ENCODE measurements around the gene OVCH2. TPM values are rescaled to one million over a fixed set of nuclear protein-coding genes. Genes with fewer than 3 reads are reported as not detected.
"Not testable (repeated sequence)": the region's sequence is repeated elsewhere in the genome, so short reads cannot be mapped to it uniquely, and the experiment has no call there.

Gene OVCH2
- total RNA-seq, 4 donors from 2014 or later: not detected

GRCh38 chr11:7666292-7666866 is 39.9 kb downstream of the OVCH2 start:
- Histone ChIP-seq H3K27ac (no peak overlapping the region), H3K27me3 (no peaks in the 10 kb centered on the region), H3K4me1 (peaks cover 11 to 12% of the 10 kb centered on the region in 2 donors), H3K36me3 (peaks cover 0 to 5% of the 10 kb centered on the region in 2 donors), H3K9me3 (no peaks in the 10 kb centered on the region), H3K4me3 (replicated peaks in 1 of 3) (no peak overlapping the region)
- TF ChIP-seq CTCF (IDR thresholded peaks at IDR 0.05) (no peak), POLR2A (IDR thresholded peaks at IDR 0.05) (no peak)
- 86 to 88% methylated on average over 7 of the region's 7 CpGs for WGBS, 2 donors
- intact Hi-C loops (cut with DNase I): loop anchor here (5.0 kb wide), 1 partner anchor 94 kb away; no protein-coding TSS in a partner anchor
- DNase-seq: no peak

- Histone ChIP-seq H3K27me3 (no peaks in the 10 kb centered on the region), H3K4me3 (replicated peaks in 1 of 3) (no peak overlapping the region), H3K9me3 (no peaks in the 10 kb centered on the region), H3K27ac (peak overlapping the region in 1 of 3 donors; percentile 61), H3K4me1 (peaks cover 6% of the 10 kb centered on the region in 2 donors), H3K36me3 (peaks cover 0 to 5% of the 10 kb centered on the region in 2 donors)
- TF ChIP-seq CTCF (IDR thresholded peaks at IDR 0.05) (peak; percentile 68 to 94 (median 84)), POLR2A (IDR thresholded peaks at IDR 0.05) (no peak)
- intact Hi-C loops (cut with DNase I): loop anchor here (5.0 kb wide), 1 partner anchor 93 kb away; no protein-coding TSS in a partner anchor
- DNase-seq: peak; percentile 84 to 87
- WGBS, 2 donors: 56 to 57% methylated on average over 19 to 20 of the region's 20 CpGs
Observed at GRCh38 chr11:7665473-7666291, 40.6 kb downstream of the OVCH2 start.

GRCh38 chr11:7664867-7665266 is 41.4 kb downstream of the OVCH2 start:
- no peak for TF ChIP-seq POLR2A (IDR thresholded peaks at IDR 0.05)
- TF ChIP-seq CTCF (IDR thresholded peaks at IDR 0.05): no peak
- intact Hi-C loops (cut with DNase I): loop anchor here (5.0 kb wide), 1 partner anchor 93 kb away; no protein-coding TSS in a partner anchor
- 74 to 76% methylated on average over 5 to 6 of the region's 6 CpGs for WGBS, 2 donors
- Histone ChIP-seq H3K36me3 (peaks cover 0 to 5% of the 10 kb centered on the region in 2 donors), H3K4me3 (replicated peaks in 1 of 3) (no peak overlapping the region), H3K27me3 (no peaks in the 10 kb centered on the region), H3K27ac (peak overlapping the region in 1 of 3 donors; percentile 61), H3K4me1 (peaks cover 6% of the 10 kb centered on the region in 2 donors), H3K9me3 (no peaks in the 10 kb centered on the region)
- DNase-seq: no peak

GRCh38 chr11:7663531-7663930 is 42.7 kb downstream of the OVCH2 start:
- H3K4me3 ChIP-seq (replicated peaks in 1 of 3); intact Hi-C loops (cut with DNase I): not testable (repeated sequence)
- WGBS, 2 donors: 80 to 87% methylated on average over 11 to 15 of the region's 16 CpGs

GRCh38 chr11:7657306-7658025 is 48.8 kb downstream of the OVCH2 start:
- Histone ChIP-seq H3K4me3 (replicated peaks in 1 of 3) (no peak overlapping the region), H3K27ac (no peak overlapping the region), H3K9me3 (no peaks in the 10 kb centered on the region), H3K36me3 (peaks cover 32 to 35% of the 10 kb centered on the region in 2 donors), H3K4me1 (no peaks in the 10 kb centered on the region), H3K27me3 (no peaks in the 10 kb centered on the region)
- peak; percentile 51 to 57 for DNase-seq
- TF ChIP-seq POLR2A (IDR thresholded peaks at IDR 0.05) (no peak), CTCF (IDR thresholded peaks at IDR 0.05) (peak in 4 of 6 experiments; percentile 37 to 58 (median 54))
- 71 to 75% methylated on average over 15 of the region's 15 CpGs for WGBS, 2 donors
- intact Hi-C loops (cut with DNase I): no loop called here

More at GRCh38 chr11:7663531-7663930, 42.7 kb downstream of the OVCH2 start:
- not testable (repeated sequence) for H3K27ac ChIP-seq, H3K9me3 ChIP-seq, H3K4me1 ChIP-seq, H3K36me3 ChIP-seq, DNase-seq, H3K27me3 ChIP-seq

All from thyroid gland (tissue), 4 donors.